HCT116 (cell line): ENCODE results near the gene DOCK3. TPM values are rescaled to one million over a fixed set of nuclear protein-coding genes. Genes with fewer than 3 reads are reported as not detected.

Experiments
- ATAC-seq: fragments of 200-7000 bp; cut with Tn5 transposase; 2 replicates; pipeline ENCODE4 v1.9.1; 2020; ENCODE audit warnings: mild to moderate bottlenecking, moderate library complexity
- BruUV-seq: library from RNA; stranded (reverse); fragments of 400-500 nt; replicated peaks from 2 replicates; lab custom pipeline; 2021; lab: Mats Ljungman, UMichigan
- CTCF ChIA-PET: fragments of 300-600 bp; sonication (Branson Sonifier 250); formaldehyde crosslinking; loops from one replicate; lab custom pipeline; 2021; ENCODE audit warnings: antibody characterized with exemption; lab: Charles Lee
- POLR2A ChIA-PET: fragments of 300-600, 350-600 bp; sonication (Branson Sonifier 250); formaldehyde crosslinking; loops from one replicate; lab custom pipeline; 2021; ENCODE audit warnings: antibody characterized with exemption; lab: Charles Lee
- RAD21 ChIA-PET, 2 experiments: fragments of 300-600 bp; sonication (Branson Sonifier 250); formaldehyde crosslinking; loops; one replicate each; lab custom pipeline; 2023; ENCODE audit warnings: low total read pairs in 2 of 2; ENCODE audit not compliant: uncharacterized antibody in 2 of 2, unreplicated experiment in 2 of 2, low non-redundant PET in 1 of 2; lab: Charles Lee
- DNase-seq: peaks from one replicate; pipeline ENCODE4 v3.0.0-alpha.2; 2010; ENCODE audit warnings: low read depth, low spot score
- H2AFZ ChIP-seq: fragments of 200-600 bp; shearing (Covaris generic), sonication (generic); 2 replicates; pipeline ENCODE4 v1.6.1; 2017; ENCODE audit warnings: low read depth, mixed run types, mixed read lengths, antibody characterized with exemption, low read length; ENCODE audit not compliant: poor library complexity, severe bottlenecking
- H3K27ac ChIP-seq: 2 replicates; pipeline ENCODE4 v1.5.1; 2012; ENCODE audit warnings: low read depth, low read length
- H3K27me3 ChIP-seq: fragments of 200-600 bp; sonication (generic); 2 replicates; pipeline ENCODE4 v1.6.1; 2016; ENCODE audit warnings: mixed run types, low read length, mixed read lengths; ENCODE audit not compliant: insufficient read depth
- H3K36me3 ChIP-seq, 2 experiments: fragments of 200-500 bp in 1 of 2; fragments of 200-600 bp in 1 of 2; sonication (Bioruptor generic) in 1 of 2; sonication (generic) in 1 of 2; 2 replicates each; pipeline versions ENCODE4 v1.5.1 to v1.6.1; 2014 to 2016; ENCODE audit warnings: low read length in 2 of 2, inconsistent platforms in 1 of 2, mixed read lengths in 1 of 2, mixed run types in 1 of 2; ENCODE audit not compliant: insufficient read depth in 2 of 2, control insufficient read depth in 1 of 2
- H3K4me1 ChIP-seq, 2 experiments: fragments of 200-600 bp in 1 of 2; sonication (generic) in 1 of 2; 2 replicates each; pipeline versions ENCODE4 v1.5.1 to v1.6.1; 2012 to 2017; ENCODE audit warnings: low read length in 2 of 2, inconsistent platforms in 1 of 2, mild to moderate bottlenecking in 1 of 2, mixed read lengths in 1 of 2, mixed run types in 1 of 2, moderate library complexity in 1 of 2; ENCODE audit not compliant: insufficient read depth in 2 of 2, control insufficient read depth in 1 of 2
- H3K4me2 ChIP-seq: fragments of 200-600 bp; sonication (generic); 2 replicates; pipeline ENCODE4 v1.6.1; 2017; ENCODE audit warnings: mixed run types, low read length, mixed read lengths
- H3K4me3 ChIP-seq, 2 experiments: fragments of 200-600 bp in 1 of 2; sonication (generic) in 1 of 2; replicated peaks in 1 of 2; 2 replicates each; pipeline ENCODE4 v1.5.1; 2011 to 2016; ENCODE audit warnings: low read length in 2 of 2, control low read depth in 1 of 2, low read depth in 1 of 2, mild to moderate bottlenecking in 1 of 2, mixed read lengths in 1 of 2, mixed run types in 1 of 2
- H3K79me2 ChIP-seq: fragments of 200-600 bp; sonication (generic); 2 replicates; pipeline ENCODE4 v1.6.1; 2017; ENCODE audit warnings: mild to moderate bottlenecking, mixed run types, low read length, moderate library complexity, mixed read lengths; ENCODE audit not compliant: insufficient read depth
- H3K9ac ChIP-seq: fragments of 200-600 bp; sonication (generic); 2 replicates; pipeline ENCODE4 v1.6.1; 2016; ENCODE audit warnings: low read length, mixed read lengths
- H3K9me2 ChIP-seq: fragments of 200-600 bp; sonication (generic), shearing (Covaris generic); 2 replicates; pipeline ENCODE4 v1.6.1; 2017; ENCODE audit warnings: mixed run types, mild to moderate bottlenecking, moderate library complexity; ENCODE audit not compliant: insufficient read depth
- H3K9me3 ChIP-seq, 2 experiments: fragments of 200-500 bp in 1 of 2; fragments of 200-600 bp in 1 of 2; sonication (Bioruptor generic) in 1 of 2; sonication (generic) in 1 of 2; 2 replicates each; pipeline ENCODE4 v1.6.1; 2014 to 2017; ENCODE audit warnings: low read length in 2 of 2, mixed read lengths in 2 of 2, inconsistent platforms in 1 of 2, low read depth in 1 of 2, mild to moderate bottlenecking in 1 of 2, mixed run types in 1 of 2, moderate library complexity in 1 of 2; ENCODE audit not compliant: control insufficient read depth in 1 of 2, insufficient read depth in 1 of 2
- H4K20me1 ChIP-seq: fragments of 200-600 bp; sonication (generic), shearing (Covaris generic); 2 replicates; pipeline ENCODE4 v1.6.1; 2017; ENCODE audit warnings: mixed run types, mild to moderate bottlenecking, moderate library complexity; ENCODE audit not compliant: insufficient read depth
- CBX3 ChIP-seq: IDR thresholded peaks from 2 replicates; pipeline ENCODE4 v1.6.1; 2012; ENCODE audit warnings: low read depth
- CEBPB ChIP-seq: IDR thresholded peaks from 2 replicates; pipeline ENCODE4 v1.6.1; 2012; ENCODE audit warnings: low read depth
- EGR1 ChIP-seq: IDR thresholded peaks from 2 replicates; pipeline ENCODE4 v1.6.1; 2012; ENCODE audit warnings: low read depth
- ELF1 ChIP-seq: IDR thresholded peaks from 2 replicates; pipeline ENCODE4 v1.6.1; 2012; ENCODE audit warnings: low read depth, borderline replicate concordance
- EZH2 ChIP-seq: fragments of 200-600 bp; sonication (generic); IDR thresholded peaks from 2 replicates; pipeline ENCODE4 v1.6.1; 2017; ENCODE audit warnings: antibody characterized with exemption, mixed run types
- FOSL1 ChIP-seq: IDR thresholded peaks from 2 replicates; pipeline ENCODE4 v1.6.1; 2012; ENCODE audit warnings: low read depth
- MAX ChIP-seq: IDR thresholded peaks from 2 replicates; pipeline ENCODE4 v1.6.1; 2012
- POLR2A ChIP-seq: IDR thresholded peaks from 2 replicates; pipeline ENCODE4 v1.7.0; 2011; ENCODE audit warnings: borderline replicate concordance; ENCODE audit not compliant: insufficient read depth, insufficient read length; ENCODE audit errors: extremely low read depth
- POLR2AphosphoS5 ChIP-seq: IDR thresholded peaks from 2 replicates; pipeline ENCODE4 v1.6.1; 2011; ENCODE audit warnings: mild to moderate bottlenecking, low read depth, low read length, moderate library complexity
- RAD21 ChIP-seq: IDR thresholded peaks from 2 replicates; pipeline ENCODE4 v1.6.1; 2012; ENCODE audit warnings: low read depth, mild to moderate bottlenecking
- SIN3A ChIP-seq: IDR thresholded peaks from 2 replicates; pipeline ENCODE4 v1.6.1; 2012; ENCODE audit warnings: low read depth
- SP1 ChIP-seq: IDR thresholded peaks from 2 replicates; pipeline ENCODE4 v1.6.1; 2012; ENCODE audit warnings: low read depth
- ZFX ChIP-seq: fragments of 450-650 bp; IDR thresholded peaks from 2 replicates; pipeline ENCODE4 v1.6.1; 2017
- ZNF274 ChIP-seq: fragments of 200-500 bp; sonication (Bioruptor generic); IDR thresholded peaks from 2 replicates; pipeline ENCODE4 v1.6.1; 2014; ENCODE audit warnings: mild to moderate bottlenecking, low read depth, low read length, inconsistent platforms
- intact Hi-C: fragments of 100-400 bp; cut with micrococcal nuclease; formaldehyde crosslinking; loops from 2 replicates; pipeline ENCODE4 v1.10.0; 2022
- total RNA-seq: library from RNA; stranded (reverse); gene quantifications from one replicate; pipeline ENCODE4 v1.2.1, GENCODE V29; 2021; ENCODE audit not compliant: unreplicated experiment
- TF ChIP-seq, protein P1 (sequence below): IDR thresholded peaks from 2 replicates; pipeline ENCODE4 v1.6.1; 2012
- TF ChIP-seq, protein P2 (sequence below): IDR thresholded peaks from 2 replicates; pipeline ENCODE4 v1.6.1; 2012; ENCODE audit warnings: low read depth

DOCK3 gene
- total RNA-seq, 1 experiment from 2014 or later, result 4.2 TPM

DNA sequence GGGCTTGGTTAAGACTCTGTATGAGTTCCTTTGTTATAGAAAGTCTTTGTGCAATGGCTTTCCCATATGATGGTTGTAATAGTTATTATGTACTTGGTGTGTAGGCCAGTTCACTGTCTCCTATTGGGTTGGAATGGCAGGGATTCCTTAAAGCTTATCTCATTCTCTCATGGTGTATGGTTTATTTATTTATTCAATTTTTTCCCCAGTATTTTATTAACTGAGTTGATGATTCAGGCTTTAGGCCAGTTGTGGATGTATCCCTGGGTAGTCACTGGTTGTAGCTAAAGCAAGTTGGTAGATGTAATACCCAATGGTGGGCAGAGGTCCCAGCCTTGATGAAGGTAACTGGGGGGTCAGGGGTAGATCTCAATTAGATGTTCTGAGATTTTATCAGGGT is 349.4 kb downstream of the DOCK3 start:
- Histone ChIP-seq H2AFZ (no peak overlapping the region), H3K4me2 (no peak overlapping the region), H3K4me3 (no peak overlapping the region), H3K9me3 (no peaks in the 10 kb centered on the region), H3K9ac (no peak overlapping the region), H3K27ac (no peak overlapping the region), H4K20me1 (no peaks in the 10 kb centered on the region), H3K36me3 (no peaks in the 10 kb centered on the region), H3K27me3 (no peaks in the 10 kb centered on the region), H3K9me2 (no peaks in the 10 kb centered on the region), H3K79me2 (no peaks in the 10 kb centered on the region), H3K4me1 (0 out of 4 replicates have a peak, but pooled peaks cover 0 to 3% of the 10 kb centered on the region in 2 experiments)
- intact Hi-C loops, result no loop called here
- BruUV-seq, result no TSS peak
- ChIA-PET POLR2A (no interaction called here), CTCF (no interaction called here), RAD21 (no interaction called here)
- no peak for TF ChIP-seq ZFX
- no peak for TF ChIP-seq EGR1
- TF ChIP-seq, protein P1, sequence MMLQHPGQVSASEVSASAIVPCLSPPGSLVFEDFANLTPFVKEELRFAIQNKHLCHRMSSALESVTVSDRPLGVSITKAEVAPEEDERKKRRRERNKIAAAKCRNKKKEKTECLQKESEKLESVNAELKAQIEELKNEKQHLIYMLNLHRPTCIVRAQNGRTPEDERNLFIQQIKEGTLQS, result no peak
- TF ChIP-seq RAD21, result no peak
- no peak for ATAC-seq
- DNase-seq, result no peak

- Histone ChIP-seq H3K4me1 (0 out of 4 replicates have a peak, but pooled peaks cover 0 to 3% of the 10 kb centered on the region in 2 experiments), H3K4me2 (no peak overlapping the region), H3K9me3 (no peaks in the 10 kb centered on the region), H3K9ac (no peak overlapping the region), H3K36me3 (no peaks in the 10 kb centered on the region), H2AFZ (no peak overlapping the region), H3K79me2 (no peaks in the 10 kb centered on the region), H4K20me1 (no peaks in the 10 kb centered on the region), H3K27me3 (no peaks in the 10 kb centered on the region), H3K9me2 (no peaks in the 10 kb centered on the region), H3K4me3 (no peak overlapping the region), H3K27ac (no peak overlapping the region)
- intact Hi-C loops, result no loop called here
- ChIA-PET POLR2A (no interaction called here), RAD21 (no interaction called here), CTCF (no interaction called here)
- no peak for DNase-seq
- no peak for ATAC-seq
- BruUV-seq, result no TSS peak
- TF ChIP-seq EZH2 (no peak), POLR2A (no peak), SP1 (no peak), RAD21 (no peak), ZFX (no peak), ZNF274 (no peak), CBX3 (no peak), ELF1 (no peak), CEBPB (no peak), POLR2AphosphoS5 (no peak), FOSL1 (no peak), MAX (no peak), EGR1 (no peak), SIN3A (no peak)
- TF ChIP-seq, protein P2, sequence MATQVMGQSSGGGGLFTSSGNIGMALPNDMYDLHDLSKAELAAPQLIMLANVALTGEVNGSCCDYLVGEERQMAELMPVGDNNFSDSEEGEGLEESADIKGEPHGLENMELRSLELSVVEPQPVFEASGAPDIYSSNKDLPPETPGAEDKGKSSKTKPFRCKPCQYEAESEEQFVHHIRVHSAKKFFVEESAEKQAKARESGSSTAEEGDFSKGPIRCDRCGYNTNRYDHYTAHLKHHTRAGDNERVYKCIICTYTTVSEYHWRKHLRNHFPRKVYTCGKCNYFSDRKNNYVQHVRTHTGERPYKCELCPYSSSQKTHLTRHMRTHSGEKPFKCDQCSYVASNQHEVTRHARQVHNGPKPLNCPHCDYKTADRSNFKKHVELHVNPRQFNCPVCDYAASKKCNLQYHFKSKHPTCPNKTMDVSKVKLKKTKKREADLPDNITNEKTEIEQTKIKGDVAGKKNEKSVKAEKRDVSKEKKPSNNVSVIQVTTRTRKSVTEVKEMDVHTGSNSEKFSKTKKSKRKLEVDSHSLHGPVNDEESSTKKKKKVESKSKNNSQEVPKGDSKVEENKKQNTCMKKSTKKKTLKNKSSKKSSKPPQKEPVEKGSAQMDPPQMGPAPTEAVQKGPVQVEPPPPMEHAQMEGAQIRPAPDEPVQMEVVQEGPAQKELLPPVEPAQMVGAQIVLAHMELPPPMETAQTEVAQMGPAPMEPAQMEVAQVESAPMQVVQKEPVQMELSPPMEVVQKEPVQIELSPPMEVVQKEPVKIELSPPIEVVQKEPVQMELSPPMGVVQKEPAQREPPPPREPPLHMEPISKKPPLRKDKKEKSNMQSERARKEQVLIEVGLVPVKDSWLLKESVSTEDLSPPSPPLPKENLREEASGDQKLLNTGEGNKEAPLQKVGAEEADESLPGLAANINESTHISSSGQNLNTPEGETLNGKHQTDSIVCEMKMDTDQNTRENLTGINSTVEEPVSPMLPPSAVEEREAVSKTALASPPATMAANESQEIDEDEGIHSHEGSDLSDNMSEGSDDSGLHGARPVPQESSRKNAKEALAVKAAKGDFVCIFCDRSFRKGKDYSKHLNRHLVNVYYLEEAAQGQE, result no peak
These were observed 350.3 kb downstream of the DOCK3 start for GRCh38 chr3:51024765-51025632.
